OCI-LY3 (cell line): ENCODE measurements around the gene TMEM108.

Experiments used
- H2AFZ ChIP-seq: fragments of 200-600, 300-600 bp; shearing (Covaris generic); 2 replicates; pipeline ENCODE4 v1.6.0; 2014; ENCODE audit warnings: antibody characterized with exemption, low read depth, low read length
- H3K27ac ChIP-seq: fragments of 200-600, 300-600 bp; sonication (generic); 2 replicates; pipeline ENCODE4 v1.5.1; 2014; ENCODE audit warnings: mild to moderate bottlenecking, low read length, moderate library complexity, mixed read lengths
- H3K27me3 ChIP-seq: fragments of 200-600, 300-600 bp; sonication (generic); 2 replicates; pipeline ENCODE4 v1.6.1; 2014; ENCODE audit warnings: low read depth, low read length, mixed read lengths
- H3K36me3 ChIP-seq: fragments of 200-600, 300-600 bp; sonication (generic); replicated peaks from 2 replicates; pipeline ENCODE3; 2014; ENCODE audit warnings: low read depth, low read length, mixed read lengths
- H3K4me1 ChIP-seq: fragments of 300-600, 200-600 bp; sonication (generic); 2 replicates; pipeline ENCODE4 v1.6.1; 2014; ENCODE audit warnings: low read length, mixed read lengths
- H3K4me2 ChIP-seq: fragments of 200-600, 300-600 bp; sonication (generic); 2 replicates; pipeline ENCODE4 v1.6.1; 2014; ENCODE audit warnings: low read length, mixed read lengths
- H3K4me3 ChIP-seq: fragments of 300-600, 200-600 bp; sonication (generic); 2 replicates; pipeline ENCODE4 v1.5.1; 2014; ENCODE audit warnings: antibody characterized with exemption, mild to moderate bottlenecking, low read length, moderate library complexity
- H3K79me2 ChIP-seq: fragments of 300-600, 200-600 bp; shearing (Covaris generic); 2 replicates; pipeline ENCODE4 v1.6.1; 2014; ENCODE audit warnings: mild to moderate bottlenecking, low read length, mixed read lengths
- H3K9ac ChIP-seq: fragments of 300-600, 200-600 bp; shearing (Covaris generic); 2 replicates; pipeline ENCODE4 v1.6.0; 2014; ENCODE audit warnings: mild to moderate bottlenecking, low read length, moderate library complexity
- H3K9me3 ChIP-seq: fragments of 200-600, 300-600 bp; shearing (Covaris generic); 2 replicates; pipeline ENCODE4 v1.6.1; 2014; ENCODE audit warnings: low read length, mixed read lengths; ENCODE audit not compliant: insufficient read depth
- H4K20me1 ChIP-seq: fragments of 200-600, 300-600 bp; sonication (generic); 2 replicates; pipeline ENCODE4 v1.6.1; 2016; ENCODE audit warnings: low read length, mixed read lengths; ENCODE audit not compliant: insufficient read depth
- EZH2phosphoT487 ChIP-seq: fragments of 200-600 bp; shearing (Covaris generic); IDR thresholded peaks from 2 replicates; pipeline ENCODE4 v1.6.1; 2018; ENCODE audit warnings: antibody characterized with exemption, mixed run types, low read depth
- TF ChIP-seq, protein P1 (sequence below): fragments of 200-600, 300-600 bp; sonication (generic); IDR thresholded peaks from 2 replicates; pipeline ENCODE4 v1.5.1; 2014; ENCODE audit warnings: antibody characterized with exemption, low read length, low read depth

TMEM108 gene

DNA sequence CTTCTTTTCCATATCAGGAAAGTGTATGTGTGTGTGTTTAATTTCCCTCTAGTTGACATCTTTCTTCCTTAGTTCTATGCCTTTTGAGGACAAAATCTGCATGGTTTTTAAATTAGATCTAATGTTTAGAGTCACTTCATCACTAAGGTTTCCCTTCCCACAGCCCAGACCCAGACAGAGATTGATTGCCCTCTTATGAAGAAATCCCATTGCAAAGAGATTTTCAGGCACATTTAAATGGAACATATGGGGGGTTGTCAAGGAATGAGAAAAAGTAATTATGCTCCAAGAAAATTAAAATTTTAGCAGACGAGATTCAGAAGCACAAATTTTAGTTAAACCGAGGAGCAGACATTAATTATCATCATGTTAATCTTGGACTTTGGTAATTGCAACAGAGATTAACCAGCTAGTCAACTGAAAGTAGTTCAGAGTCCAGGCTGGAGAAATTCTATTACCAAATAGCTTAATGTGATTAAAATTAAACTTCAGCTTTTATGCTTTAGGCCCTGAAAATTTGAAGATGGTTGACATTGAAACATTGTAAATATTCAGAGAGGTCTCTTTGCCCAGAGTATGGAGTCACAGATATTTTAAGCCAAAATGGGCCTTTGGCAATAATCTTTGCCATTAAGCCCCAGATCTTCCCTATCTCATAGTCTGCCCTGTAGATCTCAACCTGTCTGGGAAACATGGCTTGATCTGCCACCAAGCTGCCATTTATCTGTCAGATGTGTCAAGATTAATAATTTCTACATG lies 143.4 kb downstream of the TMEM108 start:
- no peaks in the 10 kb centered on the region for H3K9me3 ChIP-seq
- no peak for TF ChIP-seq EZH2phosphoT487
- TF ChIP-seq, protein P1, sequence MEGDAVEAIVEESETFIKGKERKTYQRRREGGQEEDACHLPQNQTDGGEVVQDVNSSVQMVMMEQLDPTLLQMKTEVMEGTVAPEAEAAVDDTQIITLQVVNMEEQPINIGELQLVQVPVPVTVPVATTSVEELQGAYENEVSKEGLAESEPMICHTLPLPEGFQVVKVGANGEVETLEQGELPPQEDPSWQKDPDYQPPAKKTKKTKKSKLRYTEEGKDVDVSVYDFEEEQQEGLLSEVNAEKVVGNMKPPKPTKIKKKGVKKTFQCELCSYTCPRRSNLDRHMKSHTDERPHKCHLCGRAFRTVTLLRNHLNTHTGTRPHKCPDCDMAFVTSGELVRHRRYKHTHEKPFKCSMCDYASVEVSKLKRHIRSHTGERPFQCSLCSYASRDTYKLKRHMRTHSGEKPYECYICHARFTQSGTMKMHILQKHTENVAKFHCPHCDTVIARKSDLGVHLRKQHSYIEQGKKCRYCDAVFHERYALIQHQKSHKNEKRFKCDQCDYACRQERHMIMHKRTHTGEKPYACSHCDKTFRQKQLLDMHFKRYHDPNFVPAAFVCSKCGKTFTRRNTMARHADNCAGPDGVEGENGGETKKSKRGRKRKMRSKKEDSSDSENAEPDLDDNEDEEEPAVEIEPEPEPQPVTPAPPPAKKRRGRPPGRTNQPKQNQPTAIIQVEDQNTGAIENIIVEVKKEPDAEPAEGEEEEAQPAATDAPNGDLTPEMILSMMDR = no peak
- H3K4me2 ChIP-seq = no peak overlapping the region
- 0 out of 2 replicates have a peak, but pooled peaks cover 3% of the 10 kb centered on the region for H3K27me3 ChIP-seq
- no peak overlapping the region for H3K4me3 ChIP-seq
- no peaks in the 10 kb centered on the region for H4K20me1 ChIP-seq
- H3K79me2 ChIP-seq = no peaks in the 10 kb centered on the region
- H3K9ac ChIP-seq = no peak overlapping the region
- no peak overlapping the region for H2AFZ ChIP-seq
- no peaks in the 10 kb centered on the region for H3K36me3 ChIP-seq
- no peak overlapping the region for H3K27ac ChIP-seq
- H3K4me1 ChIP-seq = no peaks in the 10 kb centered on the region

DNA sequence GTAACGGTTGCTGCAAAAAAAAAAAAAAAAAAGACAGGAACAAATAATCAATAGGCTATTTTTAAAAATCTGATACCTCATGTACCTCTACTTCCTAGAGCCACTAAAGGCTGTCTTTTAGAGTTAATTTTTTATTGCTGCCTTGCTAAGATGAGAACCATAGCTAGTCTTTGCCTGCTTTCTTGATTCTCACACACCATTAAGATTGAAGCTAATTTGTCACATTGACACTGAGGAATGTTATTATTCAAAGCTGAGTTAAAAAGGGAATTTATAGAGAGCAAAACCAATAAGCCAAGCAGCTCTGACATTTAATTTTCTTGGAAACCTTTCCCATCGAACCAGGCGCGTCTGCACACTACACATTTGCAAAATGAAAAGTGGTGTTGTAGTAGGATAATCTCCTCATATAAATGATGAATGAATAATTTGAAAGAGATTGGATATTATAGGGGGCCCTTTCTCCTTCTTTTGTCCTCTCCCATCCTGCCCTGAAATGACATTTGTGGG lies 149.7 kb downstream of the TMEM108 start:
- H3K79me2 ChIP-seq = no peaks in the 10 kb centered on the region
- 0 out of 2 replicates have a peak, but pooled peaks cover 8% of the 10 kb centered on the region for H3K27me3 ChIP-seq
- no peak overlapping the region for H2AFZ ChIP-seq
- H4K20me1 ChIP-seq = no peaks in the 10 kb centered on the region
- no peaks in the 10 kb centered on the region for H3K36me3 ChIP-seq
- H3K9me3 ChIP-seq = no peaks in the 10 kb centered on the region
- no peak for TF ChIP-seq EZH2phosphoT487
- TF ChIP-seq, protein P1 = no peak
- no peak overlapping the region for H3K4me2 ChIP-seq
- no peak overlapping the region for H3K27ac ChIP-seq
- H3K9ac ChIP-seq = no peak overlapping the region
- H3K4me3 ChIP-seq = no peak overlapping the region
- H3K4me1 ChIP-seq = no peaks in the 10 kb centered on the region

DNA sequence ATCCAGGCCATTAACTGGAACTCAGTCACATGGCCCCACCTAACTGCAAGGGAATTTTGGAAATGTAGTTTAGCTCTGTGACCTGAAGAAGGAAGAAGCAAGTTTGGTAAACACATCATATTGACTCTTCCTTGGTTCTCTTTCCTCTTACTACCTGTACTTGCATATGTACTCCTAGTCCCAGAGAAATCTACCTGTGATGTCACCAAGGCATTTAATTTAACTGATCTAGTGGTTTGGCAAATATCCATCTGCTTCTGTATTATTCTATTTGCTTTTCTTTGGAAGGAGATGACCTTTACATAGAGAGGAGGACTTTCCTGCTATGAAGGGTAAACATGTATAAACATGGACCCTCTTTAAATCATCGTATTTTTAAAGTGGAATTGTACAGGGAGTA lies 150.8 kb downstream of the TMEM108 start:
- Histone ChIP-seq H3K79me2 (no peaks in the 10 kb centered on the region), H3K4me2 (no peak overlapping the region), H3K9me3 (no peaks in the 10 kb centered on the region), H3K27ac (no peak overlapping the region), H2AFZ (no peak overlapping the region), H3K36me3 (no peaks in the 10 kb centered on the region), H3K4me3 (no peak overlapping the region), H4K20me1 (no peaks in the 10 kb centered on the region), H3K9ac (no peak overlapping the region), H3K4me1 (no peaks in the 10 kb centered on the region), H3K27me3 (0 out of 2 replicates have a peak, but pooled peaks cover 14% of the 10 kb centered on the region)
- TF ChIP-seq, protein P1 = no peak
- TF ChIP-seq EZH2phosphoT487 = no peak

DNA sequence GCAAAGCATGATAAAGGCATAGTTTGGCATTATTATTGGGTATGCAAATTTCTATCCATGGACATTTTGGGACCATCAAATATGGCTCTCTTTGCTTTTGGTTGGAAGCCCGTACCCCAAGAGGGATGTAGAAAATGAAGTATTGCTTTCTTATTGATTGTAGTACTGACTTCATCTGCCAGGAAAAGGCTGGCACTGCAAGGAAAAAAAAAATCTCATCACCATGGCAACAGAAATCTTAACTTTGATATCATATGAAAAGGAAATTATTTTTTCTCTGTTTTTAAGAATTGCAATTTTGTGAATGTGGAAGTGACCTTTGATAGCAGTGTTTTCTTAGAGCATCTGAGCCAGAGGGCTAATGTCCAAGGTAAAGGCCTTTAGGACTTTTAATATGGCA lies 151.7 kb downstream of the TMEM108 start:
- H2AFZ ChIP-seq = no peak overlapping the region
- H3K4me3 ChIP-seq = no peak overlapping the region
- no peaks in the 10 kb centered on the region for H4K20me1 ChIP-seq
- 0 out of 2 replicates have a peak, but pooled peaks cover 14% of the 10 kb centered on the region for H3K27me3 ChIP-seq
- H3K79me2 ChIP-seq = no peaks in the 10 kb centered on the region
- no peaks in the 10 kb centered on the region for H3K9me3 ChIP-seq
- no peak overlapping the region for H3K27ac ChIP-seq
- H3K9ac ChIP-seq = no peak overlapping the region
- TF ChIP-seq EZH2phosphoT487 = no peak
- TF ChIP-seq, protein P1 = no peak
- H3K36me3 ChIP-seq = no peaks in the 10 kb centered on the region
- H3K4me2 ChIP-seq = no peak overlapping the region
- no peaks in the 10 kb centered on the region for H3K4me1 ChIP-seq
